Activated CD4-positive, alpha-beta T cell treated with anti-CD3 and anti-CD28 coated beads for 36 hours (primary cell): ENCODE measurements around the gene KRT72. TPM values are rescaled to one million over a fixed set of nuclear protein-coding genes. Genes with fewer than 3 reads are reported as not detected.

Source experiments
- ATAC-seq: fragments of 200-7000 bp; cut with Tn5 transposase; one replicate; pipeline ENCODE4 v1.10.0; 2021; ENCODE audit warnings: mild to moderate bottlenecking, moderate library complexity
- CTCF ChIA-PET: fragments of 350-600 bp; sonication (Branson Sonifier 250); formaldehyde crosslinking; loops from one replicate; lab custom pipeline; 2021; ENCODE audit warnings: antibody characterized with exemption; lab: Charles Lee
- POLR2A ChIA-PET: fragments of 350-600 bp; sonication (Branson Sonifier 250); formaldehyde crosslinking; loops from one replicate; lab custom pipeline; 2021; ENCODE audit warnings: antibody characterized with exemption, inconsistent platforms; lab: Charles Lee
- DNase-seq: peaks from one replicate; pipeline ENCODE4 v3.0.0-alpha.2; 2020
- H3K27ac Mint-ChIP-seq: one replicate; pipeline ENCODE4 v1.8.0; 2021; ENCODE audit warnings: mixed read lengths
- H3K27me3 Mint-ChIP-seq: one replicate; pipeline ENCODE4 v1.8.0; 2021; ENCODE audit warnings: mixed read lengths
- H3K36me3 Mint-ChIP-seq: one replicate; pipeline ENCODE4 v1.8.0; 2021; ENCODE audit warnings: low read depth, mixed read lengths
- H3K4me1 Mint-ChIP-seq: one replicate; pipeline ENCODE4 v1.8.0; 2021; ENCODE audit warnings: mixed read lengths
- H3K4me3 Mint-ChIP-seq: one replicate; pipeline ENCODE4 v1.8.0; 2021; ENCODE audit warnings: mild to moderate bottlenecking, moderate library complexity, mixed read lengths
- H3K9me3 Mint-ChIP-seq: one replicate; pipeline ENCODE4 v1.8.0; 2021; ENCODE audit warnings: low read depth, mixed read lengths
- intact Hi-C, 2 experiments: fragments of 100-400 bp; cut with DNase I in 1 of 2; cut with micrococcal nuclease in 1 of 2; formaldehyde crosslinking; loops; one replicate each; pipeline versions ENCODE4 v1.14.2 to v1.15.1; 2022 to 2024; cut with DNase I, micrococcal nuclease
- total RNA-seq, 2 experiments: library from RNA; stranded (reverse); gene quantifications; one replicate each; pipeline ENCODE4 v1.2.3, GENCODE V29; 2021

The KRT72 gene
- total RNA-seq = 1 to 10 TPM; 3.2 TPM

DNA sequence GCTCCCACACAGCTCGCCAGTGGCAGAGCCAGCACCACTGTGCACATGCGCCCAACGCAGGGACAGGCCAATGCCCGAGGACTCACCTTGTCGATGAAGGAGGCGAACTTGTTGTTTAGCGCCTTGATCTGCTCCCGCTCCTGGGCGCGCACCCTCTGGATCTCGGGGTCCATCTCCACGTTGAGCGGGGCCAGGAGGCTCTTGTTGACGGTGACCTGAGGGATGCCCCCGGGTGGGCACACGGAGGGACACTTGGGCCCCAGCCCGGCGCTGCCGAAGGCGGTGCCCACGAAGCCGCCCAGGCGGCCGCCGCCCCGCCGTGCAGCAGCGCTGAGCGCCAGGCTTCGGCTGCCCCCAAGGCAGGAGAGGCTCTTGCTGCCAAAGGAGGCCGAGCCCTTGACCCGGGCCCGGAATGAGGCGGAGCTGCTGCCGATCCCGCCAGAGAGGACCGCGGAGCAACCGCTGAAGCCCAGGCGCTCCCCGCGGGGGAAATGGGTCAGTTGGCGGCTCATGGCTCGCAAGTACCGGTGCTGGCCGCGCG is at the start of gene KRT72:
Gene KRT72, minus strand, starts transcription at position 523 of the 541 bp plus-strand sequence. Its CDS starts 11 bp downstream, at position 512.
- intact Hi-C loops = no loop called here
- Mint-ChIP-seq H3K27me3 (no peaks in the 10 kb centered on the region), H3K9me3 (no peaks in the 10 kb centered on the region), H3K4me3 (no peak within 1 kb of the TSS), H3K4me1 (peaks cover 43% of the 10 kb centered on the region), H3K36me3 (no peaks in the 10 kb centered on the region), H3K27ac (no peak within 1 kb of the TSS)
- DNase-seq (no peak), ATAC-seq (no peak)
- ChIA-PET POLR2A (no interaction called here), CTCF (no interaction called here)

DNA sequence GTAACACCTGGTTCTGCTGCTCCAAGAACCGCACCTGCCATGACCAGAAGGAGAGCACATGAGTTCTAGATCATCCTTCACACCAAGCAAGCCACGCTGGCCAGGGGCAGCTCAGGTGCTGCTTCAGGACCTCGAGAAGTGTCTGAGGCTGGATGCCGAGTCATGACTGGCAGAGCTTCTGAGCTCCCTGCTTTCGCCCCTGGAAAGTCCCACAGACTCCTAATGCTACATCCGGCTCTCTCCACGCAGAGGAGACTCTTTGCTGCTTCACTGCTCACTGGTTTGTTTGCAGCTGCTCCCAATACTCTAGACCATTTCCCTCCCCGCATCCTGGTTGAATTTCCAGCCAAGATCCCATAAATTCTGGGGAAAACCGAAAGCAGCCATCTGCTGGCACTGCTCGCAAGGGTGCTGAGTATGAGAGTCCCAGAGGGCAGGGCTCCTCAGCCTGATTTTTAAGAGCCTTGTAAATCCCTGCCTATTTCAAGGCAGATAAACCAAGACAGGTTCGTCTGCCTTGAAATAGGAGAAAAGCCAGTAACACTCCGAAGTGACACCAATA is 49.3 kb upstream of the KRT72 start:
- DNase-seq (no peak), ATAC-seq (no peak)
- Mint-ChIP-seq H3K27me3 (no peaks in the 10 kb centered on the region), H3K36me3 (no peaks in the 10 kb centered on the region), H3K4me3 (no peak overlapping the region), H3K9me3 (no peaks in the 10 kb centered on the region), H3K27ac (no peak overlapping the region), H3K4me1 (peaks cover 46% of the 10 kb centered on the region)
- ChIA-PET CTCF (interaction anchor here (0.7 kb wide), 1 partner anchor 973 kb away, joined by 4 read pairs; no protein-coding TSS in a partner anchor), POLR2A (no interaction called here)
- intact Hi-C loops = no loop called here

DNA sequence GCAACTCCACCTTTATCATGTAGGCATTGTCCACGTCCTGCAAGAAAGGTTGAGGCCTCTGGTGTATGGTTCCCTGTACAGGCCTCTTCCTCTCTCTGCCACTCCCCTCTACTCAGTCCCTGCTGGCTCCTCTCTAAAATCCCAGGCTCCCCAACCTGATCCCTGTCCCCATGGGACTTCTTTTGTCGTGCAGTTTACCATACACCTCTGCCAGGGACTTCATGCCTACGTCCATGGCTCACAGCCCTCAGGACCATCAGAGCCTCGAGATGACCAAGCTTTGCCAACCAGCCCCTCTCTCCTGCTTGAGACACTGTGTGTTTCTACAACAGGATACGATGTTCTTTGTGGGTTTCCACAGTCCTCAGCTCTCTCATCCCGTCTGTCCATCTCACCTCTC is 47.8 kb upstream of the KRT72 start:
- Mint-ChIP-seq H3K36me3 (no peaks in the 10 kb centered on the region), H3K27me3 (no peaks in the 10 kb centered on the region), H3K9me3 (no peaks in the 10 kb centered on the region), H3K4me3 (no peak overlapping the region), H3K4me1 (peaks cover 58% of the 10 kb centered on the region), H3K27ac (no peak overlapping the region)
- CTCF ChIA-PET = no interaction called here
- no peak for DNase-seq
- POLR2A ChIA-PET = no interaction called here
- intact Hi-C loops = no loop called here
- no peak for ATAC-seq

DNA sequence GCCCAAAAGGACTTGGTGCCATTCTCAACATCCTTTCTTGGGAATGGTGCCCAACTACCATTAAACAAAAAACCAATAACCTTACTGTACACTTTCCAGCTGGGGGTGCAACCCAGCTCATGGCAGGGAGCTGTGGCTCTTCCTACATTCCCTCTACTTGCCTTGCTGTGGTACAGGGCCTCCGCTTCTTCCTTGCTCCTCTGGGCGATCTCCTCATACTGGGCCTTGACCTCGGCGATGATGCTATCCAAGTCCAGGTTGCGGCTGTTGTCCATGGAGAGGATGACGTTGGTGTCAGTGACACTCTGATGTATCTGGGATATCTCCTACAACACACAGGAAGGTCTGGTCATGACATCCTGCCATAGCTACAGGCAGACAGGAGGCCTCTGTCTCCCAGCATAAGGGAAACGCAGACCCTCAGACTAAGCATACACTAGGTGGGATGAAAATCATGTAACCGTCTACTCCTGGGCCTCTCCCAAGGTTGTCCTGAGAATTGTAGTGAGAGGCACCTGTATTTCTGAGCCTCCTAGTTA is 46.8 kb upstream of the KRT72 start:
- ChIA-PET CTCF (interaction anchor here (1.1 kb wide), 1 partner anchor 232 kb away, joined by 5 read pairs; no protein-coding TSS in a partner anchor), POLR2A (no interaction called here)
- Mint-ChIP-seq H3K27ac (no peak overlapping the region), H3K9me3 (no peaks in the 10 kb centered on the region), H3K27me3 (no peaks in the 10 kb centered on the region), H3K4me3 (no peak overlapping the region), H3K36me3 (no peaks in the 10 kb centered on the region), H3K4me1 (peaks cover 65% of the 10 kb centered on the region)
- no peak for ATAC-seq
- intact Hi-C loops = no loop called here
- DNase-seq = no peak

DNA sequence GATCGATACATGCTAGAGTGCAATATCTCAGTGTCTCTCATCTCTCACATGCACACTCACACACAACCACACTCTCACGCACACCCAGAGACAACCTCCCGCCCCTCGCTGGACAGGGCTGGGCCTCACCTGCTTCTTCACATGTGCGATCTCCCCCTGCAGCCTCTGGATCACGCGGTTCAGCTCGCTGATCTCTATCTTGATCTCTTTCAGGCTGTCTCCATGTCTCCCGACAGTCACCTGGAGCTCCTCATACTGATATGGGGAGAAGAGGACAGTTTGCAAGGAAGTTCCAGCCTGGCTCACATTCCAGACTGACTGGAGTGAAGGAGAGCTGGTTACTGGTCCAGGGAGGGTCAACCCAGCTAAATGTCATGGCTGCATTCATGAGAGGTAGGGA is 46.3 kb upstream of the KRT72 start:
- Mint-ChIP-seq H3K27ac (no peak overlapping the region), H3K4me3 (no peak overlapping the region), H3K36me3 (no peaks in the 10 kb centered on the region), H3K27me3 (no peaks in the 10 kb centered on the region), H3K9me3 (no peaks in the 10 kb centered on the region), H3K4me1 (peaks cover 69% of the 10 kb centered on the region)
- POLR2A ChIA-PET = no interaction called here
- intact Hi-C loops = no loop called here
- CTCF ChIA-PET = interaction anchor here (1.1 kb wide), 1 partner anchor 232 kb away, joined by 5 read pairs; no protein-coding TSS in a partner anchor
- DNase-seq = no peak
- no peak for ATAC-seq

DNA sequence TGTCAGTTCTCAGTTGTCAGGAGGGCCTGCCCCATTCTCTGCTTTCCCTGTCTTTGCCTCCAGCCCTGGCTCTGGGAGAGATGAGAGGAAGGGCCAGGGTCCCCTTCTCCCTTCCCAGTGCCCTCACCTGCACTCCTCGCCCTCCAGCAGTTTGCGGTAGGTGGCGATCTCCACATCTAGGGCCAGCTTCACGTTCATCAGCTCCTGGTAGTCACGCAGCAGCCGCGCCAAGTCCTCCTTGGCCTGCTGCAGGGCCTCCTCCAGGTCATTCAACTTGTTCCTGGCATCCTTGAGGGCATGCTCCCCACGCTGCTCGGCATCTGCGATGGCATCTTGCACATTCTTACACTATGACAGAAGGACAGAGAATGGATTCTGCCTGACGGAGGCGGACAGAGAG is 45.4 kb upstream of the KRT72 start:
- DNase-seq = no peak
- Mint-ChIP-seq H3K4me1 (peaks cover 79% of the 10 kb centered on the region), H3K27ac (peak overlapping the region; percentile 74), H3K9me3 (no peaks in the 10 kb centered on the region), H3K27me3 (no peaks in the 10 kb centered on the region), H3K4me3 (no peak overlapping the region), H3K36me3 (no peaks in the 10 kb centered on the region)
- ChIA-PET POLR2A (no interaction called here), CTCF (no interaction called here)
- no peak for ATAC-seq
- intact Hi-C loops = no loop called here

DNA sequence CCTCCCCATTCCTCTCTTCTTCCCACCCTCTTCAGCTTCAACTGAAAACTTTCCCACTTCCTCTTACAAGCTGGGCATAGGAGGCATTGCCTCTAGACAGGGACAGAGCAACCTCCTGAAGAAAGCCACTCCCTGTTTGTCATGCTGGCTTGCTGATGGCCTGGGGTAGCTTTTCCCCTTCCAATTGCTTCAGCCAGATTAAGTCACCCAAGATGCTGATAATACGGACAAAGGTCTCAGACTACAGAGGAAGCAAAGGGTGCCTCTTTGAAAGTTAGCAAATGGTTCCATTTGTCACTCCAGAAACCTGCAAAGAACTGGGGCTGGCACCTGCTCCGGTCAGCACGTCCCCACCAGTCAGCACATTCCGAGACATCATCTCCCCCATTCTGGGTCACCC is 44.7 kb upstream of the KRT72 start:
- Mint-ChIP-seq H3K9me3 (no peaks in the 10 kb centered on the region), H3K4me3 (no peak overlapping the region), H3K27ac (peak overlapping the region; percentile 74), H3K27me3 (no peaks in the 10 kb centered on the region), H3K36me3 (no peaks in the 10 kb centered on the region), H3K4me1 (peaks cover 83% of the 10 kb centered on the region)
- ChIA-PET CTCF (no interaction called here), POLR2A (no interaction called here)
- intact Hi-C loops = no loop called here
- no peak for ATAC-seq
- DNase-seq = no peak

DNA sequence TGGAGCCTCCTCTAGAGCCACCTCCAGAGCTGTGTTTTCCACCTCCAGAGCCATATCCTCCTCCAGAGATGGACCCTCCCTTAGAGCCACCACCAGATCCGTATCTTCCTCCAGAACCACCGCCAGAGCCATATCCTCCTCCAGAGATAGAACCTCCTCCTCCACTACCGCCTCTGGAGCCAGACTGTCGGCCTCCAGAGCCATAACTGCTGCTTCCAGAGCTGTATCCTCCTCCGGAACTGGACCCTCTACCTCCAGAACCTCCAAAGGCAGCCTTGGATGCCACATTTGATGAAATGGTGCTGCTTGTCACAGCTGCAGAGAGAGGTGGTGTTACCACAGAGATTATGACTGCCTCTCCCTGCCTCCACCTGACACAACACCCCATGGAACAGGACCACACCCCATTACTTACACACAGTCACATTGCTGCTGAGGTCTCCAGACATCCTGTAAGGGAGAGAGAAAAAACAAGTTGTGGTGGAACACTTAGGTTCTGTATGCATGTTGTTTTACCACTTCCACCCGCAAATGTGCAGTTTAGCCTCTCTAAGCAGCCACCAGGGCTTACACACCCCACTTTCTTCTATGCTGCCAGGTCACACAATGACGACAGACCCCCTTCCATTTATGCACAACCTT is 44.0 kb upstream of the KRT72 start:
- ChIA-PET POLR2A (no interaction called here), CTCF (interaction anchor here (0.6 kb wide), 1 partner anchor 66 kb away, joined by 3 read pairs; no protein-coding TSS in a partner anchor)
- H3K4me3 Mint-ChIP-seq = no peak overlapping the region
- peak overlapping the region; percentile 74 for H3K27ac Mint-ChIP-seq
- intact Hi-C loops = no loop called here
- no peaks in the 10 kb centered on the region for H3K27me3 Mint-ChIP-seq
- H3K9me3 Mint-ChIP-seq = no peaks in the 10 kb centered on the region
- H3K4me1 Mint-ChIP-seq = peaks cover 82% of the 10 kb centered on the region
- no peaks in the 10 kb centered on the region for H3K36me3 Mint-ChIP-seq
- DNase-seq (peak; percentile 58), ATAC-seq (peak; percentile 92)

DNA sequence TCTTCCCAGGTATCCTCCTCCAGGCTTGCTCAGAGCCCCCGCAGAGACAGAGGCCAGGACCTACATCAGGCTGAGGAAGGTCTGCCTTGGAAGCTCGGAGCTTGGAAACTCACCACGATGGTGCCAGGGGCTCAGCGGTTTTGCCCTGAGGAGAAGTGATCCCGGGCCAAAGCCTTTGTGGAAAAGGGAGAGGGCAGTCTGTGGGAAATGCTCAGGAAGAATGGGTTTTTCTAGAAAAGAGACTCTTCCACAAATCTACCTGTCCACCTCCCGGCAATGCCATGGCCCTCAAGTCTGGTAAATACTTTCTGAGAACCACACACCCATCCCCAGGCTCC is 42.8 kb upstream of the KRT72 start:
- POLR2A ChIA-PET = no interaction called here
- no peaks in the 10 kb centered on the region for H3K9me3 Mint-ChIP-seq
- peaks cover 72% of the 10 kb centered on the region for H3K4me1 Mint-ChIP-seq
- no peak overlapping the region for H3K27ac Mint-ChIP-seq
- no peak overlapping the region for H3K4me3 Mint-ChIP-seq
- no peaks in the 10 kb centered on the region for H3K36me3 Mint-ChIP-seq
- CTCF ChIA-PET = no interaction called here
- intact Hi-C loops = no loop called here
- ATAC-seq (no peak), DNase-seq (no peak)
- no peaks in the 10 kb centered on the region for H3K27me3 Mint-ChIP-seq

DNA sequence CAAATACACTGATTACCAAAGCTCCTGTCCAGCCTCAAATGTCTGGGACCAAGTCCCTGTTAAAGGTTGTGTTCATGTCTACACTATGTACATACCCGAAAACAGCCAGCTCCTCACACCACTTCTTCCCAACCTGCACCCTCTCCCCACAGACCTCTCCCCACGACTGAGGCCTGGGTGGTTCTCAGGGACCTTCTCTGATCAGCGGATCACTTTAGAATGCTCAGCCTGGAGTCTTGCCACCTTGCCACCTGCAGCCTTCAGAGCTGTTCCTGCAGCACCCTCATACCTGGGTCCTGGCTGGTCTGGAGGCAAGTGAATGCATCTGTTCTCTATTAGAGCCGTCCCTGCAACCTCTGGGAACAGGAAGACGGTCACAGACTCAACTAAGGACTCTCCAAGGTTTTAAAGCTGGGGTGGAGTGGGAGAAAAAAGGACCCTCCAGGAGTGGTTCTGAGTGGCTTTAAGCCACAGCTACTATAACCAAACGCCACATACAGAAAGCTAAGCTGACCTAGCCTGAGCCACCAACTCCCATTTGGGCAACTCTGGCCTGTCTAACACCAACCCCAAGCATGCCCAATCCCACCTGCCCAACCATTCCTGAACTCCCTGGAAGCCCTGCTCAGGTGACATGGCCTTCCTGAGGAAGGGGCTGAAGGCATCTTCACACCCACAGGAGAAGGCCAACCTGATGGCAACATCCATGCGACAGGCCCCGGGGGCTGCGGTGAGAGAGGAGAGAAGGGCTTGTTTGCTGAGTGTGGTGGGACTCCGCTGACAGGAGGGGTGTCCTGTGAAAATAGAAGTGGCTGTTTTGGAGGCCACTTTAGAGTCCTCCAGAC is 42.2 kb upstream of the KRT72 start:
- Mint-ChIP-seq H3K4me3 (no peak overlapping the region), H3K27ac (peak overlapping the region; percentile 3), H3K36me3 (no peaks in the 10 kb centered on the region), H3K4me1 (peaks cover 66% of the 10 kb centered on the region), H3K27me3 (no peaks in the 10 kb centered on the region), H3K9me3 (no peaks in the 10 kb centered on the region)
- ChIA-PET CTCF (interaction anchor here (0.6 to 1.8 kb wide), 2 partner anchors 226 to 1589 kb away, joined by 3 to 5 read pairs; no protein-coding TSS in a partner anchor), POLR2A (no interaction called here)
- DNase-seq (no peak), ATAC-seq (no peak)
- intact Hi-C loops = no loop called here

DNA sequence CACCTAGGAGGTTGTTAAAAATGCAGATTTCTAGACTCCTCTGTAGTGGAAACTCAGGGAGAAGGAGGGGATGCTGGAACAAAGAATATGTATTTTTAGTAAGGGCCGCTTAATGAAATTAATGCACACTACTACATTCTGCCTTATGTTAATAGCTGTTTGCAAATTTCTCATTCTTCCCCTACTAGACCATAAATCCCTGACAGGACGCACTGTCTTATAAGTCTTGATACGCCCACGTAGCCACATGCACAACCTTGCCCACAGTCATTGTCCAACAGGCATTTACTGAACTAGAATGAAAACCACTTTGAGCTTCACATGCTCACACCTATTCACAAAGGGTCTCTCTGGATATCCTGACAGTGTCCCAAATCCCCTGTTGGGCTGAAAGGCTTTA is 40.2 kb upstream of the KRT72 start:
- Mint-ChIP-seq H3K4me1 (peaks cover 49% of the 10 kb centered on the region), H3K9me3 (no peaks in the 10 kb centered on the region), H3K27me3 (no peaks in the 10 kb centered on the region), H3K27ac (no peak overlapping the region), H3K4me3 (no peak overlapping the region), H3K36me3 (no peaks in the 10 kb centered on the region)
- no peak for ATAC-seq
- no peak for DNase-seq
- ChIA-PET CTCF (interaction anchor here (1.4 to 1.8 kb wide), 3 partner anchors 37 to 243 kb away, joined by 3 to 5 read pairs (median 5); no protein-coding TSS in a partner anchor), POLR2A (no interaction called here)
- intact Hi-C loops = no loop called here
